OCI-LY7 (cell line): ENCODE measurements around the gene NPIPB2. TPM values are rescaled to one million over a fixed set of nuclear protein-coding genes. Genes with fewer than 3 reads are reported as not detected.

Experiments used
- BruUV-seq: library from RNA; stranded (reverse); fragments of 400-500 nt; replicated peaks from 2 replicates; lab custom pipeline; 2021; lab: Mats Ljungman, UMichigan
- CTCF ChIA-PET: fragments of 300-600 bp; sonication (Branson Sonifier 250); formaldehyde crosslinking; loops from one replicate; lab custom pipeline; 2022; ENCODE audit warnings: antibody characterized with exemption; ENCODE audit not compliant: unreplicated experiment; lab: Charles Lee
- POLR2A ChIA-PET: fragments of 300-600 bp; sonication (Branson Sonifier 250); formaldehyde crosslinking; loops from one replicate; lab custom pipeline; 2022; ENCODE audit warnings: antibody characterized with exemption; lab: Charles Lee
- DNase-seq: peaks from one replicate; pipeline ENCODE4 v3.0.0-alpha.2; 2015; ENCODE audit warnings: low spot score
- H2AFZ ChIP-seq: fragments of 200-600 bp; sonication (generic), shearing (Covaris generic); 2 replicates; pipeline ENCODE4 v1.6.1; 2014; ENCODE audit warnings: mild to moderate bottlenecking, antibody characterized with exemption, low read length, moderate library complexity
- H3K27ac ChIP-seq: fragments of 200-600 bp; sonication (generic); 2 replicates; pipeline ENCODE4 v1.5.1; 2014; ENCODE audit warnings: mixed run types, low read depth, mild to moderate bottlenecking, moderate library complexity, low read length, inconsistent platforms; ENCODE audit not compliant: poor library complexity, severe bottlenecking
- H3K36me3 ChIP-seq: fragments of 200-600 bp; sonication (generic); 2 replicates; pipeline ENCODE4 v1.6.1; 2014; ENCODE audit warnings: mild to moderate bottlenecking, antibody characterized with exemption, low read length, moderate library complexity, mixed read lengths; ENCODE audit not compliant: insufficient read depth
- H3K4me1 ChIP-seq: fragments of 200-600 bp; sonication (generic); 2 replicates; pipeline ENCODE4 v1.5.1; 2014; ENCODE audit warnings: mild to moderate bottlenecking, low read length; ENCODE audit not compliant: insufficient read depth, poor library complexity, severe bottlenecking
- H3K4me2 ChIP-seq: fragments of 200-600 bp; sonication (generic); 2 replicates; pipeline ENCODE4 v1.6.1; 2014; ENCODE audit warnings: mild to moderate bottlenecking, low read length
- H3K4me3 ChIP-seq: fragments of 200-600 bp; sonication (generic); 2 replicates; pipeline ENCODE4 v1.5.1; 2014; ENCODE audit warnings: mild to moderate bottlenecking, low read depth, low read length; ENCODE audit not compliant: poor library complexity, severe bottlenecking
- H3K79me2 ChIP-seq: fragments of 200-600 bp; sonication (generic); 2 replicates; pipeline ENCODE4 v1.6.1; 2016; ENCODE audit warnings: low read depth, mild to moderate bottlenecking, low read length, moderate library complexity, mixed read lengths; ENCODE audit not compliant: insufficient read depth
- H3K9me2 ChIP-seq: fragments of 200-600 bp; sonication (generic); 2 replicates; pipeline ENCODE4 v1.6.1; 2016; ENCODE audit warnings: mild to moderate bottlenecking, low read length, mixed read lengths; ENCODE audit not compliant: insufficient read depth
- H3K9me3 ChIP-seq: fragments of 200-600 bp; sonication (generic); 2 replicates; pipeline ENCODE4 v1.6.1; 2014; ENCODE audit warnings: mild to moderate bottlenecking, mixed run types, low read length, mixed read lengths
- H4K20me1 ChIP-seq: fragments of 200-600 bp; sonication (generic); 2 replicates; pipeline ENCODE4 v1.6.1; 2014; ENCODE audit warnings: mild to moderate bottlenecking, antibody characterized with exemption, low read length, moderate library complexity, mixed read lengths; ENCODE audit not compliant: insufficient read depth
- CTCF ChIP-seq: fragments of 200-600 bp; sonication (generic); conservative IDR thresholded peaks from 2 replicates; pipeline ENCODE4 v1.5.1; 2014; ENCODE audit warnings: mild to moderate bottlenecking, antibody characterized with exemption, low read length, moderate library complexity, mixed read lengths
- EZH2phosphoT487 ChIP-seq: fragments of 200-600 bp; sonication (generic); IDR thresholded peaks from 2 replicates; pipeline ENCODE4 v1.6.1; 2018; ENCODE audit warnings: low read depth, borderline replicate concordance, mild to moderate bottlenecking, mixed run types, antibody characterized with exemption, low read length, moderate library complexity, mixed read lengths
- intact Hi-C: fragments of 100-400 bp; cut with micrococcal nuclease; formaldehyde crosslinking; loops from one replicate; pipeline ENCODE4 v1.10.0; 2022; ENCODE audit not compliant: unreplicated experiment
- total RNA-seq, 2 experiments: library from RNA; depleted of rRNA in 1 of 2; stranded (reverse); fragments of >200 nt in 1 of 2; shearing (Covaris generic) in 1 of 2; gene quantifications; 2 replicates each; pipeline ENCODE4 v1.2.3, GENCODE V29; 2014 to 2022

The NPIPB2 gene
- total RNA-seq, 2 experiments from 2014 or later: 7.5 to 35.9 TPM

DNA sequence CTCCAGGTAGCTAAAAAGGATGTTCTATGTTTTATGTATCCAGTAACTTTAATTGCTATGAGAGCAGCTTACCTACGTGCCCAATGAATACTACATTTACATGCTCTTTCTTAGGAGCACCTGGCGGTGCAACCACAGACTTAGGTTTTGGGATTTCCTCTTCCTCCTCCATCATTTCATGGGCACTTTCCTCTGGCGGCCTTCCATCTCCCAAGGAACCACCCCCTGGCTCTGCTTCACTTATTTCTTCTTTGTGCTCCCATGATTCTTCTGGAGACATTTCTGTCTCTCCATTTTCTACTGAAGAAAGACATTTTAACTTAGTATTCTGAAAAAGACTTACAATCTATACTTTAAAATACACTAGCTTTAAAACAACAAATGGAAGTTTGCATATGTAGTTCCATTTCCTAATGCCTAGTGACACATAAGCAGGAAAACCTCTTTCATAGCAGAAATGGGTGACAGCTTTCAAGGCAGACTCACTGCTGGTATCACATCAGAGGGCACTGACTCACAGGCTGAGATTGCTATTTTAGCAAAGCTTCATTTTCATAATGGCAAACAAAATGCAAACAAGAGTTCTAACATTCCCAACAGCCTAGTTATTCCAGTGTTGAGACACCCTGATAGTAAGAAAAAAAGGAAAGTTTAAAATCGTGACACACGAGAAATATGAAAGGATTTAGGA is 45.2 kb downstream of the NPIPB2 start:
- Histone ChIP-seq H3K9me3 (no peaks in the 10 kb centered on the region), H3K4me2 (no peak overlapping the region), H4K20me1 (0 out of 2 replicates have a peak, but pooled peaks cover 15% of the 10 kb centered on the region), H3K4me1 (peaks cover 3% of the 10 kb centered on the region), H3K4me3 (no peak overlapping the region), H3K27ac (no peak overlapping the region), H3K9me2 (no peaks in the 10 kb centered on the region), H3K36me3 (peaks cover 87% of the 10 kb centered on the region), H3K79me2 (peaks cover 66% of the 10 kb centered on the region), H2AFZ (no peak overlapping the region)
- intact Hi-C loops: no loop called here
- TF ChIP-seq EZH2phosphoT487: no peak
- CTCF ChIA-PET: no interaction called here
- BruUV-seq: no TSS peak
- DNase-seq: no peak
- POLR2A ChIA-PET: interaction anchor here (0.7 kb wide), 2 partner anchors 14 to 31 kb away, joined by 4 read pairs; no protein-coding TSS in a partner anchor

GRCh38 chr16:11893571-11893970 is 48.3 kb downstream of the NPIPB2 start:
- H3K4me3 ChIP-seq: no peak overlapping the region
- peaks cover 3% of the 10 kb centered on the region for H3K4me1 ChIP-seq
- no peaks in the 10 kb centered on the region for H4K20me1 ChIP-seq
- H3K27ac ChIP-seq: no peak overlapping the region
- TF ChIP-seq EZH2phosphoT487 (no peak), CTCF (no peak)
- peaks cover 92% of the 10 kb centered on the region for H3K36me3 ChIP-seq
- DNase-seq: no peak
- no peaks in the 10 kb centered on the region for H3K9me2 ChIP-seq
- no peak overlapping the region for H2AFZ ChIP-seq
- POLR2A ChIA-PET: interaction anchor here (0.6 to 1.1 kb wide), 2 partner anchors 56 to 75 kb away, joined by 3 read pairs; no protein-coding TSS in a partner anchor
- CTCF ChIA-PET: no interaction called here
- peaks cover 39% of the 10 kb centered on the region for H3K79me2 ChIP-seq
- H3K4me2 ChIP-seq: no peak overlapping the region
- intact Hi-C loops: no loop called here
- BruUV-seq: no TSS peak
- H3K9me3 ChIP-seq: no peaks in the 10 kb centered on the region

DNA sequence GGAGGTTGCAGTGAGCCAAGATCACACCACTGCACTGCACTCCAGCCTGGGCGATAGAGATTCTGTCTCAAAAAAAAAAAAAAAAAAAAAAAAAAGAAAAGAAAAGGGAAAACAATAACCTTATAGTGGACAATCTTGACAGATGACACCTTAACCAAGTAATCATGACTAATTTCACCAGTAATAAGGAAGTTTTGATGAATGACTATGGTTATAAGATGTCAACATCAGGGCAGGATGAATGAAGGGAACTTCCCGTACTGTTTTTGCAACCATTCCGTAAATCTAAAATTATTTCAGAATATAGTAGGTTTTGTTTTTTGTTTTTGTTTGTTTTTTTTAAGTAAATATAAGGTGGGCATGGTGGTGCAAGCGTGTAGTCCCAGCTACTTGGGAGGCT is 49.1 kb downstream of the NPIPB2 start:
- Histone ChIP-seq H3K4me3 (no peak overlapping the region), H3K27ac (no peak overlapping the region), H3K9me2 (no peaks in the 10 kb centered on the region), H2AFZ (no peak overlapping the region), H3K79me2 (peaks cover 31% of the 10 kb centered on the region), H3K9me3 (no peaks in the 10 kb centered on the region), H3K4me1 (peaks cover 3% of the 10 kb centered on the region), H3K4me2 (no peak overlapping the region), H3K36me3 (peaks cover 92% of the 10 kb centered on the region), H4K20me1 (no peaks in the 10 kb centered on the region)
- CTCF ChIA-PET: no interaction called here
- intact Hi-C loops: no loop called here
- no peak for DNase-seq
- no peak for TF ChIP-seq EZH2phosphoT487
- no peak for TF ChIP-seq CTCF
- POLR2A ChIA-PET: interaction anchor here (0.6 kb wide), 1 partner anchor 29 kb away, joined by 4 read pairs; no protein-coding TSS in a partner anchor
- BruUV-seq: no TSS peak
